GM12875 (cell line): ENCODE results near the gene RTTN.

Experiments used
- H3K4me3 ChIP-seq: one replicate; pipeline ENCODE4 v1.5.1; 2011; ENCODE audit warnings: low read depth, low read length, control low read depth
- TF ChIP-seq, protein P1 (sequence below): IDR thresholded peaks from 2 replicates; pipeline ENCODE4 v1.5.1; 2011; ENCODE audit warnings: low read depth, mild to moderate bottlenecking, control low read depth, inconsistent platforms, low read length, moderate library complexity, borderline replicate concordance; ENCODE audit not compliant: insufficient read depth

Gene RTTN

GRCh38 chr18:70030728-70031127, 174.8 kb downstream of the RTTN start:
- TF ChIP-seq, protein P1, sequence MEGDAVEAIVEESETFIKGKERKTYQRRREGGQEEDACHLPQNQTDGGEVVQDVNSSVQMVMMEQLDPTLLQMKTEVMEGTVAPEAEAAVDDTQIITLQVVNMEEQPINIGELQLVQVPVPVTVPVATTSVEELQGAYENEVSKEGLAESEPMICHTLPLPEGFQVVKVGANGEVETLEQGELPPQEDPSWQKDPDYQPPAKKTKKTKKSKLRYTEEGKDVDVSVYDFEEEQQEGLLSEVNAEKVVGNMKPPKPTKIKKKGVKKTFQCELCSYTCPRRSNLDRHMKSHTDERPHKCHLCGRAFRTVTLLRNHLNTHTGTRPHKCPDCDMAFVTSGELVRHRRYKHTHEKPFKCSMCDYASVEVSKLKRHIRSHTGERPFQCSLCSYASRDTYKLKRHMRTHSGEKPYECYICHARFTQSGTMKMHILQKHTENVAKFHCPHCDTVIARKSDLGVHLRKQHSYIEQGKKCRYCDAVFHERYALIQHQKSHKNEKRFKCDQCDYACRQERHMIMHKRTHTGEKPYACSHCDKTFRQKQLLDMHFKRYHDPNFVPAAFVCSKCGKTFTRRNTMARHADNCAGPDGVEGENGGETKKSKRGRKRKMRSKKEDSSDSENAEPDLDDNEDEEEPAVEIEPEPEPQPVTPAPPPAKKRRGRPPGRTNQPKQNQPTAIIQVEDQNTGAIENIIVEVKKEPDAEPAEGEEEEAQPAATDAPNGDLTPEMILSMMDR: no peak
- H3K4me3 ChIP-seq: no peak overlapping the region

DNA sequence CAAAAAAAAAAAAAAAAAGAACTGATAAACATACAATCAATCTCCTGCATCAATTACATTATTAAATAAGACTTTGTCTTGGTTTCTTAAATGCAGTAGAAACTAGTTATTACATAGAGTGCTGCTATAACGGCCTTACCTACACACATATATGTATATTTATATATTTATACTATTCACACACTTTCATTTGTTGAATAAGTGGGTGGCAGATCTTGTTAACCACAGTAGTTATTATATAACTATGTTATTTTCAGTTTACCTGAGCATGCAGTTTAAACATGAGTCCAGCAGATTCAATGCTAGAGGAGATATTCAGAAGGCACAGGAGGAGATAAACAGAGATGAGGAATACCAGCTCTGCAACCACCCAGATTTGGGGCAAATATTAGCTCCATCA, 176.3 kb downstream of the RTTN start:
- TF ChIP-seq, protein P1: no peak
- no peak overlapping the region for H3K4me3 ChIP-seq

GRCh38 chr18:70028734-70029133, 176.8 kb downstream of the RTTN start:
- no peak overlapping the region for H3K4me3 ChIP-seq
- TF ChIP-seq, protein P1: no peak

- peak overlapping the region; percentile 22 for H3K4me3 ChIP-seq
- TF ChIP-seq, protein P1: no peak
These were observed 177.4 kb downstream of the RTTN start for GRCh38 chr18:70028084-70028483.

DNA sequence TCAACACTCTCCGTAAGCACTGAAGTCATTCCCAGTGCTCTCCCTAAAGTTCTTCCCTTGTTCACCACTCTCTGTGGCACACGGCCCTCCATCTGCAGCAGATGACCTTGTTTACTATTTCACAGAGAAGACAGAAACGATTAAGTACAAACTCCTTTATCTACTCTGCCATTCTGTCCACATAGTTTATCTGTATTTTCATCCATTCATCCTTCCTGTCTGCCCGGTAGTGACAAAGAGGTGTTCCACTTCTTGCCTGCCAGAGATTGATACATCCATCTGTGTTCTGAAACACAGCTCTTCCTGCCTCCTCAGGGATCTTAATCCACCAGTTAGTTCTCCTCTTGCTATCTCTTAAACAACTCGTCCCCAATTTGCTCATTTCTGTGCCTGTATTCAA, 179.9 kb downstream of the RTTN start:
- TF ChIP-seq, protein P1: no peak
- H3K4me3 ChIP-seq: no peak overlapping the region

GRCh38 chr18:70024829-70025228, 180.7 kb downstream of the RTTN start:
- TF ChIP-seq, protein P1: no peak
- H3K4me3 ChIP-seq: no peak overlapping the region

GRCh38 chr18:70024093-70024492, 181.4 kb downstream of the RTTN start:
- H3K4me3 ChIP-seq: no peak overlapping the region
- TF ChIP-seq, protein P1: no peak
